Measurements from ENCODE around the gene TUBB3.
"Not testable (repeated sequence)": the region's sequence is repeated elsewhere in the genome, so short reads cannot be mapped to it uniquely, and the experiment has no call there.

The TUBB3 gene

DNA sequence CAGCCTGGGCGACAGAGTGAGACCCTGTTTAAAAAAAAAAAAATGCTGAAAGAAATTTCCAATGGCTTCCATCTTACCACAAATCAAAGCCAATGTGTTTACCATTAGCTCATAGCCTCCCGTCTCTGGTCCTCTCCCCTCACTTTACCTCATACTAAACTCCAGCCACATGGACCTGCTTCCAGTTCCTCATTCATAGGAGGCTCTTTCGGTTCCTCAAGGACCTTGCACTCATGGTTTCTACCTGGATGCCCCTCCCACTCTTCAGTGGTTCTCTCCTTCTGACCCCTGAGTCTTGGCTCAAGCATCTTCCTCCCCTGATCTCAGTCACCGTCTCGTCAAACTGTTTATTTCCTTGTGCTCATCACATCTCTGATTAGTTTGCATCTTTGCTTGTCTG is 21.6 kb downstream of the TUBB3 start:
- no peak for DNase-seq

- no peak for DNase-seq
These were observed 22.5 kb downstream of the TUBB3 start for GRCh38 chr16:89945654-89946053.

DNA sequence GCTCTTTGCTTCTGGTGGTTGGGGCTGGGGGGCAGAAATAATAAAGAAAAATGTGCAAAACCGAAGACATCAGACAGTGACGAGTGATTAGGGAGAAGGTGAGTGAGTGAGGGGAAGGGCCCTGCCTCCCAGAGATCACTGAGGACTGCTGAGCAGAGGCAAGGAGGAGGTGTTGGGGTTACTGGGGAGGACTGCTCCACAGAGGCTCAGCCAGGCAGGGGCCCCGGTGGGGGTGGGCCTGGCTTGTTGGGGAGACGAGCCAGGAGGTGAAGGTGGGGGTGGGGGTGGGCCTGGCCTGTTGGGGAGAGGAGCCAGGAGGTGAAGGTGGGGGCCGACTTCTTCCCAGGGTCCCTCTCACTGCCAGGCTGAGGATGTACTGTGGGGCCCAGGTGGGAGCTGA is 23.4 kb downstream of the TUBB3 start:
- DNase-seq = no peak

DNA sequence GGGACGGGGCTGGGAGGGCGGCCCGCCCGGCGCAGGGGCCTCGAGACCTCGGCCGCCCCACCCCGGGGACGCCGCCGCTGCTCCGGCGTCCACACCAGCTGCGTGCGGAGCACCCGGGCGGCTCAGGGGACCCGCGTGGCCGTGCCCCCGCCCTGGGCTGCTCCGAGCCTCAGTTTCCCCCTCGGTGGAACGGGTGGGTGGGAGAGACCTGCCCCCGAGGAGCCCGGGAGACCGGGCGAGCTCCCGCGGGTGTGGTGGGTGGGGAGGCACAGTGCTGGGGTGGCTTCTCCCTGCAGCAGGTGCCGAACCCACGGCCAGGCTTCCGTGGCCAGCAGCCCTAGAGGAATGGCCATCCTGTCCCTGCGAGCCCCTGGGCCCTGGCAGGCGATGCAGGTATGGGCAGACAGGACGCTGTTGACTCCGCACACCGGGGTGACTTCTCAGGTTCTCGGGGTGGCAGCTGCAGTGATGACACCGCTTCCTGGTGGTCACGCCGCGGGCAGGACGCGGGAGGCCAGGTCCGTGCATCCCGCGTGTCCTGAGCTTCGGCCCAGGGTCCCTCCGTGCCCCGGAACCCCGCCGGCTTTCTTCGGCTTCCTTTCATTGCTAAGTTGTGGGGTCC is 26.1 kb downstream of the TUBB3 start:
- DNase-seq = no peak

DNA sequence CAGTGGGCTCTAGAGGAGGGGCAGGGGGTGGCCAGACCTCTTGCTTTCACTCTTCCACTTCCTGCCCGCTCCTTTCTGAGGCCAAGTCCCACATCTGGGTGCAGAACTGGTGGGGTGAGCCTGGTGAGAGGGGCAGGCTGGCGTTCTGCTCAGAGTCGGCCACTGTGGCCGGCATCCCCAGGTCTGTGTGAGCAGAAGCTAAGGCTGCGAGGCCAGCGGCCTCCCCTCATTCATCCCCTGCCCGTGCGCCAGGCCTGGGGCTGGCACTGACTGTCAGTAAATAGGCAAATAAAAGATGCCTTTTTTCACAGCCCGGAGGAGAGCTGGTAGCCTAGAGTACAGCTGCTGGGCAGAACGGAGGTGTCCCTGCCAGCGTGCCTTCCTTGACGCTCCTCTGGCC is 26.6 kb downstream of the TUBB3 start:
- DNase-seq = no peak

- no peak for DNase-seq
These were observed 28.4 kb downstream of the TUBB3 start for GRCh38 chr16:89951509-89951908.

DNA sequence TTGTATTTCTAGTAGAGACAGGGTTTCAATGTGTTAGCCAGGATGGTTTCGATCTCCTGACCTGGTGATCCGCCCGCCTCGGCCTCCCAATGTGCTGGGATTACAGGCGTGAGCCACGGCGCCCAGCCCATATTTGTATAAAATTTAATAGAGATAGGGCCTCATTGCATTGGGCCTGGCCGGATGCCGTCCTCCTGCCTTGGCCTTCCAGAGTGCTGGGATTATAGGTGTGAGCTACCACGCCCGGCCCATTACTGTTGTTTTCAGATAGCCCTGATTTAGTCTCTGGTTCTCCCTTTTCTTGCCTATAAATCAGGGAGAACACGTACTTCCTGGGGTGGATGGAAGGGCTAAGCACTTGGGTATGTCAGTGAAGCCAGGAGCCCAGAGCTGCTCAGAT is 28.9 kb downstream of the TUBB3 start:
- no peak for DNase-seq

- no peak for DNase-seq
These were observed 29.4 kb downstream of the TUBB3 start for GRCh38 chr16:89952551-89952950.

- no peak for DNase-seq
These were observed 30.7 kb downstream of the TUBB3 start for GRCh38 chr16:89953671-89954406.

- no peak for DNase-seq
These were observed 31.3 kb downstream of the TUBB3 start for GRCh38 chr16:89954462-89954861.

DNA sequence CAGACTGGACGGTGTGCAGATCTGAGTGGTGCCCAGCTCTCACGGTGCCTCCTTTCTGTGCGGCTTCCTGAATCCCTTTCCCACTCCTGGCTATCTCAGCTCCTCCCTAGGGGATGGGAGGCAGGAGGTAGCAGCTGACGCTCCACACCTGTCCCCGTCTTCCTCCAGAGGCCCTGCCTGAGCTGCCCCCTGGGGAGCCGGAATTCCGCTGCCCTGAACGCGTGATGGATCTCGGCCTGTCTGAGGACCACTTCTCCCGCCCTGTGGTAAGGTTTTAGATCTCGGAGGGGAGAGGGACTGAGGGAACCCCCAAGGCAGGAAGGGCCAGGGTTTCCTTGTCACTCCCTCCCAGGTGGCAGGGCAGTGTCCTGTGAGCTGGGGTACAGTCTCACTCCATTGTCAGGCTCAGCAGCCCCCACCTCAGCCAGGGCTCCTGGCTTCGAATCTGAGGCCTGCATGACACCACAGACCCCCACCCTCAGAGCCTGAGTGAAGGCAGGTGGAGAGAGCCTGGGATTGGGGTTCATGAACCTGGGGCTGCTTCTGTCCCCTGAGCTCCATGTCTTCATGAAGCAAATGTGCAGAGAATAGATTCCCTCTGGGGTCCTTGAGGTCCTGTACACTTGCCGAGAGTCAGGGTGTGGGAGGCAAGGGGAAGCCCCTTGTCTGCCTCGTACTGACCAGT is 32.0 kb downstream of the TUBB3 start:
- no peak for DNase-seq

GRCh38 chr16:89956505-89957215 is 33.5 kb downstream of the TUBB3 start:
- no peak for DNase-seq

- no peak for DNase-seq
These were observed 34.2 kb downstream of the TUBB3 start for GRCh38 chr16:89957216-89957785.

- DNase-seq = no peak
These were observed 34.9 kb downstream of the TUBB3 start for GRCh38 chr16:89958068-89958467.

GRCh38 chr16:89958596-89958995 is 35.5 kb downstream of the TUBB3 start:
- DNase-seq = no peak

DNA sequence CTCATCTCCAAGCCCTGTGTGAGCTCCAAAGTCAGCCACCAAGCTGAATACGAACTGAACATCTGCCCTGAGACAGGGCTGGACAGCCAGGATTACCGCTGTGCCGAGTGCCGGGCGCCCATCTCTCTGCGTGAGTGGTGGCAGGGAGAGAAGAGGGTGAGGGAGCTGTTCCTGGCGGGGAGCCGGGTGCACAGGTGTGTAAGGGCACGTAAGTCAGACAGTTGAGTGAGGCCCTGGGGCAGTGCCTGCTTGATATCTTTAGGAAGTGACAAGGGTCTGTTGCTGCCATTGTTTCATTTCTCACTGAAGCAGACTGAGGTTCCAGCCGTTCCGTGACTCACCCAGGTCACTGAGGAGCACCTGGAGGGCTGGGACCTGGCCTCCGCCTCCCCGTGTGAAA is 37.8 kb downstream of the TUBB3 start:
- no peak for DNase-seq

GRCh38 chr16:89961920-89962319 is 38.8 kb downstream of the TUBB3 start:
- no peak for DNase-seq

- DNase-seq = no peak
These were observed 39.8 kb downstream of the TUBB3 start for GRCh38 chr16:89962754-89963498.

GRCh38 chr16:89964201-89964600 is 41.1 kb downstream of the TUBB3 start:
- DNase-seq = no peak

DNA sequence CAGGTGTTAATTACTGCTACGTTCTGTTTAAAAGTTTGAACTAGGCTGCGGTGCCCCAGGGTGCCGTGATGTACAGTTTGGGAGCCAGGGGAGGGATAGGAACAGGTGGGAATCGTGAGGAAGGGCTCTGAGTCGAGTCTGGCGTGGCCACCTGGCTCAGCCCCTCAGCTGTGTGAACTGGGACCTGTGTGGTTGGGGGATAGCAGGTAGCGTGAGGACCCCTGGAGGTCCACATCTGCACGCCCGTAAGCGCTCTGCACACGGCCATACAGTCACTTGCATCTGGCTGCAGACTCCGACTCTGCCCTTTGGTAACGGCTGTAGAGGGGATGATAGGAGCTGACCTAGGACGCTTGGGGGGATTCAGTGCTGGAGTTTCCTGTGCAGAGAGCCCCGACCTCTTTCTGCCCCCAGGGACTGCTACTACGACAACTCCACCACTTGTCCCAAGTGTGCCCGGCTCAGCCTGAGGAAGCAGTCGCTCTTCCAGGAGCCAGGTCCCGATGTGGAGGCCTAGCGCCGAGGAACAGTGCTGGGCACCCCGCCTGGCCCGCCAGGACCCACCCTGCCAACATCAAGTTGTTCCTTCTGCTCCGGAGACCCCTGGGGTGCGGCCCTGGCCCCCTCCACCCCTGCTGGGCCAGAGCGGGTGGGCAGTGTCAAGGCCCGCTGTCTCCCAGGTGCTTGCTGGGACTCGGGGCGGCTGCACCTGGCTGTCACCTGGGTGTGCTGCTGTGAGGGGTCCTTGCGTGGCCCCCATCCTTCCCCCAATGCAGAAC is 42.5 kb downstream of the TUBB3 start:
- no peak for DNase-seq

- DNase-seq = no peak
These were observed 43.6 kb downstream of the TUBB3 start for GRCh38 chr16:89966756-89967155.

DNA sequence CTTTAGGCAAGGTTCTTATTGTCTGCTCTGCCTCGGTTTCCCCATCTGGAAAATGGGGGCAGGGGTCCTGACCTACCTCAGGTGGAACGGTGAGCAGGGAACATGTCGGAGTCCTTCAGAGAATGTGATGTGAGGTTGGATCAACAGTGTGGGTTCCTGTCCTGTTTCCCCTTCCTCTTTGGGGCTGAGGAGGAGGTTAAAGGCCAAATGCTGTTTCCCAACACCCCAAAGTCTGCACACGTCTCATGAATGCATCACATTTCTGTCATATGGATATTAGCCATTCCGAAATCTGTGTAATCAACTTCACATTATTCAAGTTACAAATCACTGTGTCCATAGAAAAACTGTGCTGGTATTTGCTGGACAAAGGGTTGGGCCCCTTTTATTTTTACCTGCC is 44.3 kb downstream of the TUBB3 start:
- DNase-seq = not testable (repeated sequence)
